GM23248 (cell line): ENCODE results near the gene TIGD3.
"Not testable (repeated sequence)": the region's sequence is repeated elsewhere in the genome, so short reads cannot be mapped to it uniquely, and the experiment has no call there.

Source experiments
- EZH2 ChIP-seq: fragments of 200-600 bp; sonication (generic); IDR thresholded peaks from 2 replicates; pipeline ENCODE4 v1.6.1; 2018; ENCODE audit warnings: antibody characterized with exemption, mild to moderate bottlenecking; ENCODE audit not compliant: insufficient read depth, poor library complexity, severe bottlenecking
- EZH2phosphoT487 ChIP-seq: fragments of 200-600 bp; sonication (generic); IDR thresholded peaks from 2 replicates; pipeline ENCODE4 v1.6.1; 2018; ENCODE audit warnings: antibody characterized with exemption, moderate library complexity, mild to moderate bottlenecking, low read depth; ENCODE audit not compliant: insufficient read depth

GRCh38 chr11:65332591-65332990, 22.0 kb upstream of the TIGD3 start:
- TF ChIP-seq EZH2, EZH2phosphoT487: not testable (repeated sequence)
